ENCODE measurements around the gene GREB1L. TPM values are rescaled to one million over a fixed set of nuclear protein-coding genes. Genes with fewer than 3 reads are reported as not detected.

The GREB1L gene
- total RNA-seq (2016; rRNA removed; fragmentation: Illumina TruSeq; extraction: Trizol) (0.63 and 0.66 TPM in 2 replicates), polyA plus RNA-seq (2011; rRNA removed) (0.17 and 0.42 TPM in 2 replicates), polyA minus RNA-seq (2011; rRNA and poly(A)+ RNA removed; ENCODE audit: low replicate concordance) (2.4 and 27.2 TPM in 2 replicates), Bru-seq, nascent RNA (percentile 13 among the genes with signal in this experiment), BruChase-seq, experiment 1, labeled RNA remaining after a 6-hour chase (percentile 15 among the genes with signal in this experiment), BruChase-seq, experiment 2, labeled RNA remaining after a 2-hour chase (percentile 15 among the genes with signal in this experiment)
- 0.09 and 0.10 TPM in 2 replicates for total RNA-seq (2016; cell fraction: cytosol; rRNA removed; fragmentation: Illumina TruSeq; extraction: Trizol; ENCODE audit: low read depth)
- 0.30 and 0.92 TPM in 2 replicates for total RNA-seq (2016; cell fraction: insoluble cytoplasmic fraction; rRNA removed; fragmentation: Illumina TruSeq; extraction: Trizol)
- total RNA-seq (2016; cell fraction: membrane; rRNA removed; fragmentation: Illumina TruSeq; extraction: Trizol): 0.25 and 0.31 TPM in 2 replicates
- total RNA-seq (2016; cell fraction: nucleus; rRNA removed; fragmentation: Illumina TruSeq; extraction: Trizol): 0.28 and 0.87 TPM in 2 replicates
- 0.06 and 0.08 TPM in 2 replicates for polyA plus RNA-seq (2011; cell fraction: cytosol; rRNA removed)
- polyA plus RNA-seq (2011; cell fraction: nucleus; rRNA removed): 0.05 and 0.13 TPM in 2 replicates
- polyA plus RNA-seq (2012): 0.20 and 0.46 TPM in 2 replicates
- 0.10 TPM in 2 replicates for polyA plus RNA-seq (2016; cell fraction: cytosol; fragmentation: Illumina TruSeq; extraction: Trizol; ENCODE audit: low read depth)
- polyA plus RNA-seq (2016; cell fraction: insoluble cytoplasmic fraction; fragmentation: Illumina TruSeq; extraction: Trizol; ENCODE audit: low read depth): 0.38 and 0.59 TPM in 2 replicates
- 0.22 and 0.25 TPM in 2 replicates for polyA plus RNA-seq (2016; cell fraction: membrane; fragmentation: Illumina TruSeq; extraction: Trizol; ENCODE audit: low read depth)
- polyA plus RNA-seq (2016; cell fraction: nucleus; fragmentation: Illumina TruSeq; extraction: Trizol; ENCODE audit: insufficient read depth, low read depth): 0.32 and 0.41 TPM in 2 replicates
- polyA minus RNA-seq (2011; cell fraction: cytosol; rRNA and poly(A)+ RNA removed): 0.18 and 1.2 TPM in 2 replicates
- 0.77 and 1.6 TPM in 2 replicates for polyA minus RNA-seq (2011; cell fraction: nucleus; rRNA and poly(A)+ RNA removed)
- long read RNA-seq, experiment 1: 0 reads
- long read RNA-seq, experiment 2: 0 reads

- ATAC-seq: peak; percentile 98
- BruUV-seq (replicated peaks): no TSS peak
- POLR2A ChIA-PET: no interaction called here
- Histone ChIP-seq H3K36me3 (replicated peaks in 1 of 2; ENCODE audit: control insufficient read depth in 1 of 2, insufficient read depth in 2 of 2, low read length in 2 of 2) (no peaks in the 10 kb centered on the region), H4K20me1 (ENCODE audit: insufficient read depth, low read length) (no peaks in the 10 kb centered on the region), H3K27ac (ENCODE audit: extremely low read length, insufficient read depth, low read length) (no peak within 1 kb of the TSS), H3K9me3 (ENCODE audit: low read length) (no peaks in the 10 kb centered on the region), H3K4me1 (ENCODE audit: insufficient read depth, low read length) (peaks cover 10% of the 10 kb centered on the region), H3K4me2 (ENCODE audit: low read depth, low read length) (peak within 1 kb of the TSS; percentile 87), H2AFZ (ENCODE audit: low read length) (no peak within 1 kb of the TSS), H3K27me3 (ENCODE audit: control insufficient read depth in 1 of 2, insufficient read depth in 2 of 2, low read length in 2 of 2) (peaks cover 4 to 42% of the 10 kb centered on the region in 2 experiments), H3K9ac (ENCODE audit: insufficient read depth, low read depth, low read length) (0 out of 2 replicates have a peak within 1 kb of the TSS, but pooled peaks have one; percentile 8), H3K79me2 (ENCODE audit: insufficient read depth, low read length) (no peaks in the 10 kb centered on the region), H3K4me3 (replicated peaks in 1 of 3; ENCODE audit: insufficient read depth in 1 of 3, low read depth in 2 of 3, low read length in 3 of 3) (peak within 1 kb of the TSS; percentile 40 to 76 (median 61); a peak in 5 of 6 replicates)
- CTCF ChIA-PET (ENCODE audit: low intra/inter-chr PET ratio, low total read pairs): interaction anchor here (1.2 kb wide), 1 partner anchor 202 kb away, joined by 5 read pairs; no protein-coding TSS in a partner anchor
- peak; percentile 16 for DNase-seq (ENCODE audit: low spot score)
- intact Hi-C loops (cut with micrococcal nuclease; ENCODE audit: unreplicated experiment) (no loop called here), in situ Hi-C loops (cut with HindIII; ENCODE audit: extremely low pct_ligation_motif_present, low pct_unique_long_range_greater_than_20kb) (no loop called here)
- no peak for FAIRE-seq
- 0% methylated on average over 6 of the region's 87 CpGs for WGBS (ENCODE audit: low lambda C conversion rate)
- TF ChIP-seq SKIL (CRISPR knock-in tag; IDR thresholded peaks at IDR 0.05; ENCODE audit: borderline replicate concordance): no peak
- peak; percentile 47; the same call in 1 of the 2 replicates for TF ChIP-seq ZNF564 (CRISPR knock-in tag; IDR thresholded peaks at IDR 0.05)
- TF ChIP-seq EEA1 (CRISPR knock-in tag; IDR thresholded peaks at IDR 0.05; ENCODE audit: borderline replicate concordance): peak; percentile 87
- TF ChIP-seq SETDB1 (CRISPR knock-in tag; IDR thresholded peaks at IDR 0.05; ENCODE audit: borderline replicate concordance): no peak
- peak; percentile 38 for TF ChIP-seq IKZF4 (CRISPR knock-in tag; IDR thresholded peaks at IDR 0.05; ENCODE audit: borderline replicate concordance, low read depth, not compliant biosample characterization)
- no peak for TF ChIP-seq GRHL1 (CRISPR knock-in tag; conservative IDR thresholded peaks at IDR 0.05)
- no peak for TF ChIP-seq NR2F1 (CRISPR knock-in tag; IDR thresholded peaks at IDR 0.05)
- no peak for TF ChIP-seq PREB (CRISPR knock-in tag; IDR thresholded peaks at IDR 0.05)
- peak; percentile 83 for TF ChIP-seq ZNF777 (CRISPR knock-in tag; IDR thresholded peaks at IDR 0.05)
- TF ChIP-seq ZNF709 (CRISPR knock-in tag; IDR thresholded peaks at IDR 0.05): 0 out of 2 replicates have a peak, but pooled peaks have one; percentile 38
- TF ChIP-seq ZNF766 (CRISPR knock-in tag; IDR thresholded peaks at IDR 0.05; ENCODE audit: borderline replicate concordance): 0 out of 2 replicates have a peak, but pooled peaks have one; percentile 11
- peak; percentile 57; the same call in 1 of the 2 replicates for TF ChIP-seq TBX2 (CRISPR knock-in tag; IDR thresholded peaks at IDR 0.05; ENCODE audit: borderline replicate concordance)
Measured at GRCh38 chr18:21242141-21242779, at the start of gene GREB1L. TSS of gene GREB1L (plus strand) at chr18:21242232. CDS start at chr18:21383519, 141,287 bp downstream.

All from HepG2 (cell line).